ENCODE results near the gene SLC13A3.

- no peak for TF ChIP-seq POLR2A (IDR thresholded peaks at IDR 0.05; ENCODE audit: low read depth, low read length)
- TF ChIP-seq, protein P1, sequence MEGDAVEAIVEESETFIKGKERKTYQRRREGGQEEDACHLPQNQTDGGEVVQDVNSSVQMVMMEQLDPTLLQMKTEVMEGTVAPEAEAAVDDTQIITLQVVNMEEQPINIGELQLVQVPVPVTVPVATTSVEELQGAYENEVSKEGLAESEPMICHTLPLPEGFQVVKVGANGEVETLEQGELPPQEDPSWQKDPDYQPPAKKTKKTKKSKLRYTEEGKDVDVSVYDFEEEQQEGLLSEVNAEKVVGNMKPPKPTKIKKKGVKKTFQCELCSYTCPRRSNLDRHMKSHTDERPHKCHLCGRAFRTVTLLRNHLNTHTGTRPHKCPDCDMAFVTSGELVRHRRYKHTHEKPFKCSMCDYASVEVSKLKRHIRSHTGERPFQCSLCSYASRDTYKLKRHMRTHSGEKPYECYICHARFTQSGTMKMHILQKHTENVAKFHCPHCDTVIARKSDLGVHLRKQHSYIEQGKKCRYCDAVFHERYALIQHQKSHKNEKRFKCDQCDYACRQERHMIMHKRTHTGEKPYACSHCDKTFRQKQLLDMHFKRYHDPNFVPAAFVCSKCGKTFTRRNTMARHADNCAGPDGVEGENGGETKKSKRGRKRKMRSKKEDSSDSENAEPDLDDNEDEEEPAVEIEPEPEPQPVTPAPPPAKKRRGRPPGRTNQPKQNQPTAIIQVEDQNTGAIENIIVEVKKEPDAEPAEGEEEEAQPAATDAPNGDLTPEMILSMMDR (conservative IDR thresholded peaks at IDR 0.05; ENCODE audit: low read depth, low read length) = no peak
- no peak for TF ChIP-seq SMC3 (IDR thresholded peaks at IDR 0.05; ENCODE audit: low read depth, low read length)
- TF ChIP-seq, protein P2, sequence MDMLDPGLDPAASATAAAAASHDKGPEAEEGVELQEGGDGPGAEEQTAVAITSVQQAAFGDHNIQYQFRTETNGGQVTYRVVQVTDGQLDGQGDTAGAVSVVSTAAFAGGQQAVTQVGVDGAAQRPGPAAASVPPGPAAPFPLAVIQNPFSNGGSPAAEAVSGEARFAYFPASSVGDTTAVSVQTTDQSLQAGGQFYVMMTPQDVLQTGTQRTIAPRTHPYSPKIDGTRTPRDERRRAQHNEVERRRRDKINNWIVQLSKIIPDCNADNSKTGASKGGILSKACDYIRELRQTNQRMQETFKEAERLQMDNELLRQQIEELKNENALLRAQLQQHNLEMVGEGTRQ (IDR thresholded peaks at IDR 0.05; ENCODE audit: low read depth, low read length) = no peak
- TF ChIP-seq FOS (IDR thresholded peaks at IDR 0.05; ENCODE audit: low read depth, low read length) = no peak
- no peak for TF ChIP-seq BHLHE40 (IDR thresholded peaks at IDR 0.05; ENCODE audit: low read depth, low read length)
- no peak for TF ChIP-seq RCOR1 (IDR thresholded peaks at IDR 0.05; ENCODE audit: insufficient replicate concordance, low read length)
- no peak for TF ChIP-seq RAD21 (IDR thresholded peaks at IDR 0.05; ENCODE audit: low read length)
- TF ChIP-seq MAZ (IDR thresholded peaks at IDR 0.05; ENCODE audit: borderline replicate concordance, low read depth, low read length) = no peak
Observed at GRCh38 chr20:46570956-46571355, 80.3 kb downstream of the SLC13A3 start.
